DND-41 (cell line): ENCODE results near the gene NPRL2.

Experiments
- ATAC-seq: fragments of 200-7000 bp; cut with Tn5 transposase; 3 replicates; pipeline ENCODE4 v1.9.1; 2021; ENCODE audit warnings: low read depth; ENCODE audit not compliant: insufficient read depth
- DNase-seq: peaks from one replicate; pipeline ENCODE4 v3.0.0-alpha.2; 2020
- H2AFZ ChIP-seq: 2 replicates; pipeline ENCODE4 v1.6.0; 2012; ENCODE audit warnings: low read depth, low read length
- H3K27ac ChIP-seq: 2 replicates; pipeline ENCODE4 v1.5.1; 2012; ENCODE audit warnings: low read length, inconsistent platforms
- H3K27me3 ChIP-seq: fragments of 200-600 bp; sonication (generic); 2 replicates; pipeline ENCODE4 v1.6.0; 2012; ENCODE audit warnings: low read length, mild to moderate bottlenecking, inconsistent platforms; ENCODE audit not compliant: insufficient read depth, poor library complexity
- H3K36me3 ChIP-seq: 2 replicates; pipeline ENCODE4 v1.5.1; 2012; ENCODE audit warnings: low read length, inconsistent platforms; ENCODE audit not compliant: insufficient read depth
- H3K4me1 ChIP-seq: 2 replicates; pipeline ENCODE4 v1.5.1; 2012; ENCODE audit warnings: mild to moderate bottlenecking, low read length; ENCODE audit not compliant: insufficient read depth
- H3K4me2 ChIP-seq: 2 replicates; pipeline ENCODE4 v1.6.0; 2012; ENCODE audit warnings: mild to moderate bottlenecking, moderate library complexity, low read length, inconsistent platforms; ENCODE audit not compliant: insufficient read depth
- H3K4me3 ChIP-seq, 2 experiments: fragments of 200-600 bp in 1 of 2; shearing (Covaris generic) in 1 of 2; 2 replicates each; pipeline ENCODE4 v1.5.1; 2012 to 2016; ENCODE audit warnings: inconsistent platforms in 2 of 2, low read length in 2 of 2, mild to moderate bottlenecking in 2 of 2, low read depth in 1 of 2, moderate library complexity in 1 of 2
- H3K79me2 ChIP-seq: 2 replicates; pipeline ENCODE4 v1.6.0; 2012; ENCODE audit warnings: low read length, inconsistent platforms; ENCODE audit not compliant: insufficient read depth
- H3K9ac ChIP-seq: 2 replicates; pipeline ENCODE4 v1.6.0; 2012; ENCODE audit warnings: low read depth, mild to moderate bottlenecking, inconsistent platforms, low read length, moderate library complexity
- H3K9me3 ChIP-seq: 2 replicates; pipeline ENCODE4 v1.5.1; 2012; ENCODE audit warnings: low read length, moderate library complexity, mild to moderate bottlenecking, inconsistent platforms; ENCODE audit not compliant: insufficient read depth, severe bottlenecking
- H4K20me1 ChIP-seq: 2 replicates; pipeline ENCODE4 v1.6.0; 2012; ENCODE audit warnings: low read length; ENCODE audit not compliant: insufficient read depth
- EZH2 ChIP-seq: IDR thresholded peaks from 3 replicates; pipeline ENCODE4 v1.6.1; 2012; ENCODE audit warnings: borderline replicate concordance, low read depth, mild to moderate bottlenecking, moderate library complexity, low read length, inconsistent platforms; ENCODE audit not compliant: severe bottlenecking
- TF ChIP-seq, protein P1 (sequence below): IDR thresholded peaks from 2 replicates; pipeline ENCODE4 v1.5.1; 2012; ENCODE audit warnings: borderline replicate concordance, low read length, moderate library complexity, mild to moderate bottlenecking; ENCODE audit not compliant: poor library complexity, severe bottlenecking; ENCODE audit errors: extremely low read depth

Gene NPRL2

DNA sequence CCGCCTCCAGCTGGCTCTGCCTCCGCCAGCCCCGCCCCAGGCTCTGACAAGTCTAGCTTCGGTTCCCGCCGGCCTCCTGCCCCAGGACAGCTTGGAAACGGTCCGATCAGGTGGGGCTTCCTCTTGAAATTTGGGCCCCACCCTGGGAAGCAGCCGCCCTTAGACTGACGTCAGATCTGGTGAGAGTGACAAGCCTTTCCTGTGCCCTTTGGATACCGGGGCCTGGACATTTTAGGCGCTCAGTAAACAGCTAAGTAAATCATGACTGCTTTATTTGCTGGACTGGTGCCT, 51.0 kb downstream of the NPRL2 start:
- Histone ChIP-seq H3K9ac (peak overlapping the region; percentile 92), H3K36me3 (peaks cover 6% of the 10 kb centered on the region; the same call in 1 of the 2 replicates), H2AFZ (peak overlapping the region; percentile 91), H4K20me1 (peaks cover 3% of the 10 kb centered on the region; the same call in 1 of the 2 replicates), H3K27me3 (no peaks in the 10 kb centered on the region), H3K9me3 (no peaks in the 10 kb centered on the region), H3K4me3 (peak overlapping the region; percentile 33 to 82; a peak in 3 of 4 replicates), H3K4me2 (peak overlapping the region; percentile 100), H3K79me2 (peaks cover 7% of the 10 kb centered on the region; the same call in 1 of the 2 replicates), H3K27ac (peak overlapping the region; percentile 83), H3K4me1 (peaks cover 28% of the 10 kb centered on the region)
- no peak for DNase-seq
- no peak for TF ChIP-seq EZH2
- TF ChIP-seq, protein P1, sequence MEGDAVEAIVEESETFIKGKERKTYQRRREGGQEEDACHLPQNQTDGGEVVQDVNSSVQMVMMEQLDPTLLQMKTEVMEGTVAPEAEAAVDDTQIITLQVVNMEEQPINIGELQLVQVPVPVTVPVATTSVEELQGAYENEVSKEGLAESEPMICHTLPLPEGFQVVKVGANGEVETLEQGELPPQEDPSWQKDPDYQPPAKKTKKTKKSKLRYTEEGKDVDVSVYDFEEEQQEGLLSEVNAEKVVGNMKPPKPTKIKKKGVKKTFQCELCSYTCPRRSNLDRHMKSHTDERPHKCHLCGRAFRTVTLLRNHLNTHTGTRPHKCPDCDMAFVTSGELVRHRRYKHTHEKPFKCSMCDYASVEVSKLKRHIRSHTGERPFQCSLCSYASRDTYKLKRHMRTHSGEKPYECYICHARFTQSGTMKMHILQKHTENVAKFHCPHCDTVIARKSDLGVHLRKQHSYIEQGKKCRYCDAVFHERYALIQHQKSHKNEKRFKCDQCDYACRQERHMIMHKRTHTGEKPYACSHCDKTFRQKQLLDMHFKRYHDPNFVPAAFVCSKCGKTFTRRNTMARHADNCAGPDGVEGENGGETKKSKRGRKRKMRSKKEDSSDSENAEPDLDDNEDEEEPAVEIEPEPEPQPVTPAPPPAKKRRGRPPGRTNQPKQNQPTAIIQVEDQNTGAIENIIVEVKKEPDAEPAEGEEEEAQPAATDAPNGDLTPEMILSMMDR: no peak
- no peak for ATAC-seq

DNA sequence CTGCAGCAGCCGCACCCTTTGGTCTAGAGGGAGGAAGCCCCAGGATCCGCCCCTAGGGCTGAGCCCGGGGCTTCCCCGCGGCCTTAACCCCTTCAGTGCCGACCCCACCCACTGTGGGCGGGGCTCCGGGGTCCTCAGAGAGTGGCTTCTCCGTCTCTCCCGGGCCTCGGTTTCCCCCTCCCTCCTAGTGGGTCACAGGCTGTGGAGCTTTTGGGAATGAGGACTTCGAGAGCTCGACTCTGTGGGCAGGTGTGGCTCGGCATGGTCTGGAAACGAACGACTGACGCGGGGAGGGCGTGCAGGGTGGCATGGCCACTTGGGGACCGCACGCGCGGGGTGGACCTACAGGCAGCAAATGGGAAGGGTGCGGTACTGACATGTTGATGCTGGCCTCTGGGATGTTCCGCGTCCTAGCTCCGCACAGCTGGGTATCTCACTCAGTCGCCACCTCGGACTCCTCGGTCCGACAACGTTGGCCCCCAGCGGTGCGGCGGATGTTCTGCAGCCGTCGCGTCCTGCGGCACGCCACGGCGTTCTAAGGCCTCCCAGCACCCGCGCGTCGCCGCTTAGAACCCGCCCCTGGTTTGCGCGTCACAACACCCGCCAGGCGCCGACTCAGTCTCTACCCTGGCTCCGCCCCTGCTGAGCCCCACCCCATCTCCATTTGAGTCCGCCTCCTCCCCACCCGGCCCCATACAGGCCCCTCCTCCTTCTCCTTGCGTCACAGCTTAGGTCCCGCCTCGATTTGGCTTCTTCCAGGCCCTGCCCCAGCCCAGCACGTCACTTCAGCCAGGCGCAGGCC, 51.5 kb downstream of the NPRL2 start, which contains the start of the genes HYAL3 and NAA80:
HYAL3 (minus strand) TSS at position 570 of the 802 bp plus-strand sequence. CDS start 3,803 bp downstream, outside the sequence.
NAA80 (minus strand) TSS at position 570 of the 802 bp plus-strand sequence. CDS start 1,942 bp downstream, outside the sequence.
- Histone ChIP-seq H3K4me2 (peak within 1 kb of the TSS; percentile 100), H2AFZ (peak within 1 kb of the TSS; percentile 100), H3K27ac (peak within 1 kb of the TSS; percentile 96), H3K9me3 (no peaks in the 10 kb centered on the region), H3K79me2 (peaks cover 7% of the 10 kb centered on the region; the same call in 1 of the 2 replicates), H3K4me1 (peaks cover 28% of the 10 kb centered on the region), H3K4me3 (peak within 1 kb of the TSS; percentile 92 to 100), H3K9ac (peak within 1 kb of the TSS; percentile 92), H4K20me1 (peaks cover 3% of the 10 kb centered on the region; the same call in 1 of the 2 replicates), H3K36me3 (peaks cover 6% of the 10 kb centered on the region; the same call in 1 of the 2 replicates), H3K27me3 (no peaks in the 10 kb centered on the region)
- TF ChIP-seq, protein P1: peak; percentile 63
- no peak for TF ChIP-seq EZH2
- peak; percentile 99 for DNase-seq
- peak; percentile 86 for ATAC-seq

DNA sequence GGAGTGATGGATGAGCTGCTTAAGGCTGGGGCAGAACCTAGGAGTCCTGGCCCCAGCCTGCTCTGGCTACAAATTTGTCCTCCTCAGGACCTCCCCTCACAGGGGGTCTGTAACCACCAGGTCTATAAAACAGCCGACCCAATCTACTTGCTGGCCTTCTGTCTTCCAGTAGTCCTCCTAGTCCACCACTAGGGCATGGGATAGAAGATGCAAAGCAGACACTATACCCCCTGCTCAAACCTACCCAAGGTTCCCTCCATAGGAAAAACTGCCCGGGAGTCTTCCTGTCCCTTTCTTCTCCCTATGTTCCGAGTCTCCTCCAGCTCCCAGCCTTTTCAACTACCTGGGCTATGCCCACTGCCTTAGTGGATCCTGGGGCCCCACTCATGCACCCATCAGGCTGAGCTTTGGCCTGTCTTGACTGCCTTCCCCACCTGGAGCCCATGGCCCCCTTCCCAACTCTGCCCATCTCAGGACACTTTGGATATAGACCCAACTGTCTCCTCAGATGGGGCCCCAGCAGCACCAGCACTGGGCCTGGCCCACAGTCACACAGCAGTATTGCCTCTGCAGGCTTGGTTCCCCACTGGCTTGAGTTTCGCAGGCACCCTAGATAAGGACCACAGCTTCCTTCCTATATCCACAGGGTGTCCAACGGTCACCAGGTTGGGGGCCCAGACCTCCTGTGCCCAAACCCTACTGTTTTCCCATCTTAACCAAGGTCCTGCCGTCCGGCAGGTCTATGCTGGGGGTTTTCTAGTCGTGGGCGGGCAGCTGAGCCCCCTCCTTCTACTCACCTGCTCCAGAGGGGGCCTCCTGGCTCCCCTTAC, 52.5 kb downstream of the NPRL2 start:
- peaks cover 6% of the 10 kb centered on the region; the same call in 1 of the 2 replicates for H3K36me3 ChIP-seq
- peak overlapping the region; percentile 96 for H3K27ac ChIP-seq
- H3K4me1 ChIP-seq: peaks cover 33% of the 10 kb centered on the region
- TF ChIP-seq, protein P1: no peak
- TF ChIP-seq EZH2: no peak
- H2AFZ ChIP-seq: 0 out of 2 replicates have a peak overlapping the region, but pooled peaks have one; percentile 100
- peaks cover 7% of the 10 kb centered on the region; the same call in 1 of the 2 replicates for H3K79me2 ChIP-seq
- H3K9me3 ChIP-seq: no peaks in the 10 kb centered on the region
- no peaks in the 10 kb centered on the region for H3K27me3 ChIP-seq
- peak overlapping the region; percentile 100 for H3K4me2 ChIP-seq
- no peak for DNase-seq
- no peak for ATAC-seq
- H3K9ac ChIP-seq: peak overlapping the region; percentile 92
- peaks cover 3% of the 10 kb centered on the region; the same call in 1 of the 2 replicates for H4K20me1 ChIP-seq
- H3K4me3 ChIP-seq: peak overlapping the region; percentile 92 to 100
